GM12878 (cell line): ENCODE measurements around the gene GZMM. TPM values are rescaled to one million over a fixed set of nuclear protein-coding genes. Genes with fewer than 3 reads are reported as not detected.

Source experiments
- ATAC-seq: fragments of 200-7000 bp; cut with Tn5 transposase; 3 replicates; pipeline ENCODE4 v1.9.1; 2020; ENCODE audit warnings: mild to moderate bottlenecking, moderate library complexity
- BruUV-seq: library from RNA; stranded (reverse); fragments of 400-500 nt; replicated peaks from 2 replicates; lab custom pipeline; 2021; lab: Mats Ljungman, UMichigan
- CTCF ChIA-PET: fragments of 300-600 bp; sonication (Branson Sonifier 250); formaldehyde crosslinking; extraction: SDS; loops from one replicate; lab custom pipeline; 2021; ENCODE audit warnings: inconsistent platforms; lab: Yijun Ruan, JAX
- POLR2A ChIA-PET: fragments of 350-600 bp; formaldehyde crosslinking; extraction: SDS; loops from one replicate; lab custom pipeline; 2021; ENCODE audit warnings: inconsistent platforms; lab: Charles Lee
- RAD21 ChIA-PET: fragments of 300-600 bp; sonication (Branson Sonifier 250); formaldehyde crosslinking; loops from one replicate; lab custom pipeline; 2023; ENCODE audit warnings: antibody characterized with exemption; ENCODE audit not compliant: unreplicated experiment; lab: Charles Lee
- SMC1A ChIA-PET: fragments of 300-600 bp; sonication (Branson Sonifier 250); formaldehyde crosslinking; loops from one replicate; lab custom pipeline; 2023; ENCODE audit not compliant: unreplicated experiment, uncharacterized antibody; lab: Charles Lee
- DNase-seq: peaks from one replicate; pipeline ENCODE4 v3.0.0-alpha.2; 2011; ENCODE audit warnings: low read depth, low spot score
- FAIRE-seq: peaks from 3 replicates; lab custom pipeline; 2011; peaks lifted over from hg19 to GRCh38; lab: Jason Lieb, UNC
- H2AFZ ChIP-seq: 2 replicates; pipeline ENCODE4 v1.6.0; 2011; ENCODE audit warnings: low read depth, low read length, control low read depth; ENCODE audit not compliant: control insufficient read depth
- H3K27ac ChIP-seq: 2 replicates; pipeline ENCODE4 v1.5.1; 2011; ENCODE audit warnings: control low read depth; ENCODE audit not compliant: control insufficient read depth, insufficient read depth
- H3K27me3 ChIP-seq, 2 experiments: replicated peaks in 1 of 2; 2 replicates each; pipeline versions ENCODE4 v1.6.0 to v1.6.1; 2011; ENCODE audit warnings: low read length in 1 of 2; ENCODE audit not compliant: control insufficient read depth in 2 of 2, insufficient read depth in 2 of 2
- H3K36me3 ChIP-seq, 2 experiments: 2 replicates each; pipeline ENCODE4 v1.5.1; 2011; ENCODE audit warnings: low read length in 1 of 2; ENCODE audit not compliant: control insufficient read depth in 2 of 2, insufficient read depth in 2 of 2
- H3K4me1 ChIP-seq: 2 replicates; pipeline ENCODE4 v1.6.1; 2011; ENCODE audit warnings: mild to moderate bottlenecking, low read length, moderate library complexity, mixed read lengths; ENCODE audit not compliant: control insufficient read depth, insufficient read depth
- H3K4me2 ChIP-seq: 2 replicates; pipeline ENCODE4 v1.6.0; 2011; ENCODE audit warnings: control low read depth; ENCODE audit not compliant: control insufficient read depth, insufficient read depth
- H3K4me3 ChIP-seq: fragments of 200-600 bp; sonication (generic); 2 replicates; pipeline ENCODE4 v1.5.1; 2016
- H3K79me2 ChIP-seq: 2 replicates; pipeline ENCODE4 v1.6.0; 2011; ENCODE audit warnings: low read length; ENCODE audit not compliant: control insufficient read depth, insufficient read depth
- H3K9ac ChIP-seq: 2 replicates; pipeline ENCODE4 v1.8.0; 2011; ENCODE audit warnings: low read length, control low read depth, mixed read lengths; ENCODE audit not compliant: control insufficient read depth, insufficient read depth
- H3K9me3 ChIP-seq: replicated peaks from 3 replicates; pipeline ENCODE4 v1.5.1; 2011; ENCODE audit warnings: mild to moderate bottlenecking, low read length; ENCODE audit not compliant: control insufficient read depth, insufficient read depth
- H4K20me1 ChIP-seq: 2 replicates; pipeline ENCODE4 v1.6.0; 2011; ENCODE audit not compliant: control insufficient read depth, insufficient read depth
- ATF7 ChIP-seq: fragments of 450-650 bp; IDR thresholded peaks from 2 replicates; pipeline ENCODE4 v1.6.1; 2016; ENCODE audit warnings: low read depth, mild to moderate bottlenecking
- BHLHE40 ChIP-seq, 2 experiments: fragments of 450-650 bp in 1 of 2; IDR thresholded peaks; 2 replicates each; pipeline ENCODE4 v1.6.1; 2011 to 2017; ENCODE audit warnings: low read depth in 2 of 2, borderline replicate concordance in 1 of 2, improper control_type of control experiment in 1 of 2, low read length in 1 of 2, mild to moderate bottlenecking in 1 of 2
- CBX5 ChIP-seq: sonication (generic); IDR thresholded peaks from 2 replicates; pipeline ENCODE4 v1.6.1; 2016; ENCODE audit warnings: low read depth, moderate library complexity, mild to moderate bottlenecking, inconsistent platforms
- E2F4 ChIP-seq: IDR thresholded peaks from 2 replicates; pipeline ENCODE4 v1.6.1; 2012; ENCODE audit warnings: low read depth, low read length, improper control_type of control experiment
- EGR1 ChIP-seq, 2 experiments: IDR thresholded peaks; 1 replicate in 1 of 2; 2 replicates in 1 of 2; pipeline ENCODE4 v1.6.1; 2011 to 2012; ENCODE audit warnings: low read depth in 2 of 2, low read length in 2 of 2, borderline replicate concordance in 1 of 2, mild to moderate bottlenecking in 1 of 2, moderate library complexity in 1 of 2
- HDAC6 ChIP-seq: fragments of 200-600 bp; sonication (generic); IDR thresholded peaks from one replicate; pipeline ENCODE4 v1.8.0; 2017; ENCODE audit warnings: antibody characterized with exemption; ENCODE audit not compliant: unreplicated experiment
- IKZF2 ChIP-seq, 2 experiments: fragments of 450-650 bp; IDR thresholded peaks; 2 replicates each; pipeline ENCODE4 v1.6.1; 2017; ENCODE audit warnings: mild to moderate bottlenecking in 2 of 2, moderate library complexity in 2 of 2
- LARP7 ChIP-seq: fragments of 450-650 bp; IDR thresholded peaks from 2 replicates; pipeline ENCODE4 v1.6.1; 2017; ENCODE audit warnings: mild to moderate bottlenecking
- NR2F1 ChIP-seq: fragments of 450-650 bp; conservative IDR thresholded peaks from 2 replicates; pipeline ENCODE4 v1.6.1; 2017; ENCODE audit warnings: mild to moderate bottlenecking
- SIX5 ChIP-seq: IDR thresholded peaks from 2 replicates; pipeline ENCODE4 v1.6.1; 2011; ENCODE audit warnings: mild to moderate bottlenecking, low read depth, low read length, moderate library complexity; ENCODE audit not compliant: severe bottlenecking
- SMAD5 ChIP-seq: IDR thresholded peaks from 2 replicates; pipeline ENCODE4 v1.6.1; 2016; ENCODE audit warnings: antibody characterized with exemption, low read depth
- USF2 ChIP-seq: IDR thresholded peaks from 2 replicates; pipeline ENCODE4 v1.6.1; 2011; ENCODE audit warnings: low read depth, low read length, improper control_type of control experiment, borderline replicate concordance
- ZNF687 ChIP-seq: fragments of 450-650 bp; IDR thresholded peaks from 2 replicates; pipeline ENCODE4 v1.6.1; 2017; ENCODE audit warnings: mild to moderate bottlenecking, moderate library complexity
- WGBS: methylation state at CpG from one replicate; pipeline ENCODE4 v1.1.6; 2016; ENCODE audit warnings: low lambda C conversion rate; ENCODE audit not compliant: insufficient replicate concordance, insufficient coverage; ENCODE audit errors: missing lambda C conversion rate; 5-methylcytosine and 5-hydroxymethylcytosine counted together
- in situ Hi-C: fragments of 300-500 bp; cut with MboI; formaldehyde crosslinking; loops from 9 replicates; pipeline ENCODE4 v1.14.3; 2018; ENCODE audit warnings: mixed read lengths
- intact Hi-C: fragments of 100-400 bp; cut with micrococcal nuclease; formaldehyde crosslinking; loops from one replicate; pipeline ENCODE4 v1.14.2; 2022; ENCODE audit not compliant: unreplicated experiment
- polyA plus RNA-seq, 11 experiments: library from polyadenylated mRNA; depleted of rRNA in 4 of 11; unstranded in 6 of 11; stranded (reverse) in 5 of 11; fragments of >200 nt; fragmentation: Nextera tagmentation in 4 of 11; fragmentation: Illumina TruSeq in 1 of 11; extraction: Ambion mirVana in 4 of 11; extraction: Trizol in 1 of 11; gene quantifications; 1 replicate in 1 of 11; 2 replicates in 10 of 11; pipeline versions ENCODE4 v1.2.1 to v1.2.3, GENCODE V29; 2011 to 2016; ENCODE audit warnings: inconsistent platforms in 2 of 11, missing spikeins in 2 of 11, low read depth in 1 of 11
- total RNA-seq, 4 experiments: library from RNA; depleted of rRNA in 3 of 4; stranded (reverse); fragments of >200 nt in 3 of 4; fragmentation: Illumina TruSeq in 1 of 4; extraction: Trizol in 1 of 4; gene quantifications; 2 replicates each; pipeline versions ENCODE4 v1.2.1 to v1.2.3, GENCODE V29; 2013 to 2021

The GZMM gene
- total and polyA plus RNA-seq, 10 of the 15 experiments (the other 5 are each of a cell fraction or from before 2014, with no cell fraction given), result 0.09 to 0.48 (median 0.23) TPM; not detected in 7

- TF ChIP-seq USF2 (peak; percentile 95), CBX5 (no peak), E2F4 (no peak), SIX5 (no peak), ATF7 (no peak)
These were observed 28.4 kb downstream of the GZMM start, which contains the start of gene BSG (continued) for GRCh38 chr19:572140-572742.

- ChIA-PET SMC1A (no interaction called here), CTCF (no interaction called here), POLR2A (interaction anchor here (1.0 kb wide), 2 partner anchors 42 to 63 kb away, joined by 3 to 9 read pairs; no protein-coding TSS in a partner anchor), RAD21 (interaction anchor here (1.0 kb wide), 1 partner anchor 17 kb away, joined by 4 read pairs; no protein-coding TSS in a partner anchor)
- no peaks in the 10 kb centered on the region for H3K9me3 ChIP-seq
- no peaks in the 10 kb centered on the region for H3K27me3 ChIP-seq
- peak overlapping the region; percentile 91 for H3K9ac ChIP-seq
- ATAC-seq, result peak; percentile 4
- H3K4me1 ChIP-seq, result peaks cover 3% of the 10 kb centered on the region; the same call in 1 of the 2 replicates
- H3K36me3 ChIP-seq, result peaks cover 0 to 9% of the 10 kb centered on the region in 2 experiments; a peak in 2 of 4 replicates
- BruUV-seq, result TSS peak; percentile 80
- 0 out of 2 replicates have a peak, but pooled peaks cover 5% of the 10 kb centered on the region for H4K20me1 ChIP-seq
- peak overlapping the region; percentile 83 for H3K4me3 ChIP-seq
- TF ChIP-seq HDAC6, result peak; percentile 8
- TF ChIP-seq IKZF2 (IDR thresholded peaks at IDR 0.05), result 0 out of 4 replicates have a peak, but pooled peaks of 1 of the 2 experiments have one; percentile 6
- TF ChIP-seq ZNF687, result no peak
- peak in 1 of 2 experiments; percentile 66; a peak in 1 of 3 replicates for TF ChIP-seq EGR1 (IDR thresholded peaks at IDR 0.05; ENCODE audit: borderline replicate concordance in 1 of 2, low read depth in 2 of 2, low read length in 2 of 2)
- TF ChIP-seq NR2F1, result 0 out of 2 replicates have a peak, but pooled peaks have one; percentile 2
- 0 out of 2 replicates have a peak, but pooled peaks have one; percentile 12 for TF ChIP-seq LARP7
- 0 out of 4 replicates have a peak, but pooled peaks of 1 of the 2 experiments have one; percentile 24 for TF ChIP-seq BHLHE40 (IDR thresholded peaks at IDR 0.05; ENCODE audit: borderline replicate concordance in 1 of 2, low read depth in 2 of 2, low read length in 1 of 2)
- no peak for TF ChIP-seq SMAD5
- in situ Hi-C loops, result no loop called here
- H3K27ac ChIP-seq, result peak overlapping the region; percentile 84
- no peak for FAIRE-seq
- 1% methylated on average over 50 of the region's 55 CpGs for WGBS
- peaks cover 52% of the 10 kb centered on the region for H3K79me2 ChIP-seq
- H2AFZ ChIP-seq, result no peak overlapping the region; the same call in 1 of the 2 replicates
- DNase-seq, result no peak
- peak overlapping the region; percentile 84 for H3K4me2 ChIP-seq
- intact Hi-C loops, result loop anchor here (2.0 to 5.0 kb wide), 3 partner anchors 41 to 224 kb away; partner anchors contain the start of genes CDC34, POLRMT and PTBP1
These were observed 29.1 kb downstream of the GZMM start for GRCh38 chr19:572743-573518.
